ENCODE results near the gene ZNF560.

The ZNF560 gene

GRCh38 chr19:9435279-9436268, 62.8 kb downstream of the ZNF560 start, which contains the start of gene ZNF266:
Gene ZNF266, minus strand, starts transcription at chr19:9435573. Its CDS starts 15,484 bp downstream, at chr19:9420089.
- DNase-seq, result peak; percentile 82

- peak; percentile 16 for DNase-seq
These were observed 66.9 kb downstream of the ZNF560 start for GRCh38 chr19:9431475-9431874.

- no peak for DNase-seq
These were observed 68.0 kb downstream of the ZNF560 start for GRCh38 chr19:9430444-9430843.

- no peak for DNase-seq
These were observed 70.5 kb downstream of the ZNF560 start for GRCh38 chr19:9427941-9428340.

All from NCI-H146 (cell line).